ENCODE results near the gene TEKTIP1.

GRCh38 chr19:3514930-3515329 lies 24.0 kb upstream of the TEKTIP1 start:
- TF ChIP-seq YY1 (IDR thresholded peaks at IDR 0.05; ENCODE audit: insufficient read depth, insufficient read length) (no peak), SUZ12 (IDR thresholded peaks at IDR 0.05; ENCODE audit: extremely low read depth, insufficient read depth, insufficient read length) (no peak), ZNF274 (IDR thresholded peaks at IDR 0.05; ENCODE audit: low read depth, low read length) (no peak)

Data from NT2/D1 (cell line).